ENCODE data around the gene ACSBG1. TPM values are rescaled to one million over a fixed set of nuclear protein-coding genes. Genes with fewer than 3 reads are reported as not detected.

ACSBG1 gene
- total and polyA plus RNA-seq, 2 of the 8 experiments (the other 6 are each of a cell fraction or from before 2014, with no cell fraction given) = 5.4 to 7.1 TPM

GRCh38 chr15:78261062-78261461 is 26.7 kb upstream of the ACSBG1 start:
- H2AFZ ChIP-seq (ENCODE audit: low read length) = no peak overlapping the region
- H3K18ac ChIP-seq (ENCODE audit: extremely low read depth, low read length) = no peak overlapping the region
- no peaks in the 10 kb centered on the region for H3K36me3 ChIP-seq (ENCODE audit: control insufficient read depth in 2 of 4, insufficient read depth in 4 of 4, low read length in 3 of 4)
- no peak overlapping the region for H3K14ac ChIP-seq (ENCODE audit: insufficient read length)
- no peak overlapping the region for H3K4ac ChIP-seq (replicated peaks; ENCODE audit: insufficient read length, low read depth, low read length)
- TF ChIP-seq TAF1 (IDR thresholded peaks at IDR 0.05; ENCODE audit: low read depth, low read length) (no peak), SIN3A (conservative IDR thresholded peaks at IDR 0.05 in 1 of 2, IDR thresholded peaks at IDR 0.05 in 1 of 2; ENCODE audit: low read depth in 1 of 2, low read length in 2 of 2) (no peak), SAP30 (IDR thresholded peaks at IDR 0.05; ENCODE audit: insufficient read depth, insufficient replicate concordance, low read length) (no peak), CBX8 (IDR thresholded peaks at IDR 0.05; ENCODE audit: borderline replicate concordance, low read depth, low read length) (no peak), EGR1 (IDR thresholded peaks at IDR 0.05; ENCODE audit: borderline replicate concordance, low read depth, low read length) (no peak), SUZ12 (IDR thresholded peaks at IDR 0.05; ENCODE audit: low read length) (no peak), POU5F1 (IDR thresholded peaks at IDR 0.05; ENCODE audit: low read depth, low read length) (no peak), ASH2L (IDR thresholded peaks at IDR 0.05; ENCODE audit: low read length) (no peak), GABPA (IDR thresholded peaks at IDR 0.05; ENCODE audit: borderline replicate concordance, insufficient read depth, low read length) (no peak), PHF8 (conservative IDR thresholded peaks at IDR 0.05; ENCODE audit: low read depth, low read length) (no peak)
- H4K8ac ChIP-seq (ENCODE audit: extremely low read depth, insufficient read depth, low read length) = no peak overlapping the region
- FAIRE-seq (no peak), DNase-seq (ENCODE audit: low read depth in 1 of 2, low spot score in 2 of 2) (no peak)
- H3K27me3 ChIP-seq (replicated peaks in 1 of 4; ENCODE audit: control insufficient read depth in 3 of 4, extremely low read depth in 1 of 4, insufficient read depth in 3 of 4, low read length in 3 of 4) = peaks cover 0 to 19% (median 10%) of the 10 kb centered on the region in 4 experiments; a peak in 4 of 7 replicates
- H3K79me1 ChIP-seq (ENCODE audit: low read depth, low read length) = no peaks in the 10 kb centered on the region
- no peak overlapping the region for H2AK5ac ChIP-seq (ENCODE audit: low read depth, low read length)
- 0 out of 7 replicates have a peak, but pooled peaks cover 0 to 3% (median 0%) of the 10 kb centered on the region in 4 experiments for H3K4me1 ChIP-seq (replicated peaks in 1 of 4; ENCODE audit: control insufficient read depth in 3 of 4, insufficient read depth in 4 of 4, low read length in 3 of 4)
- ChIA-PET POLR2A (ENCODE audit: partially characterized antibody) (no interaction called here), CTCF (ENCODE audit: partially characterized antibody) (interaction anchor here (1.2 to 7.7 kb wide), 2 partner anchors 20 to 65 kb away, joined by 3 to 48 read pairs; no protein-coding TSS in a partner anchor)
- H3K79me2 ChIP-seq (ENCODE audit: control insufficient read depth in 1 of 2, insufficient read depth in 2 of 2, low read length in 2 of 2) = no peaks in the 10 kb centered on the region
- no peak overlapping the region for H3K9ac ChIP-seq (replicated peaks in 1 of 4; ENCODE audit: extremely low read depth in 1 of 4, low read depth in 3 of 4, low read length in 3 of 4)
- H2BK120ac ChIP-seq (replicated peaks; ENCODE audit: low read depth, low read length) = no peak overlapping the region
- H3K23me2 ChIP-seq (ENCODE audit: low read depth, low read length) = no peaks in the 10 kb centered on the region; the same call in 1 of the 2 replicates
- H3K23ac ChIP-seq (ENCODE audit: insufficient read length) = no peak overlapping the region
- no peak overlapping the region for H2BK20ac ChIP-seq (ENCODE audit: low read length)
- WGBS, 2 experiments (ENCODE audit: extremely low coverage in 1 of 2, insufficient coverage in 1 of 2, insufficient read length in 1 of 2, insufficient replicate concordance in 2 of 2, low coverage in 1 of 2, low lambda C conversion rate in 2 of 2, missing lambda C conversion rate in 1 of 2) = 93% methylated on average over 3 of the region's 3 CpGs; no CpG with 5 or more reads in 1 of the 2 experiments
- no peak overlapping the region for H2BK15ac ChIP-seq (ENCODE audit: low read length)
- H3K27ac ChIP-seq (ENCODE audit: low read depth, low read length) = no peak overlapping the region
- no peaks in the 10 kb centered on the region for H4K20me1 ChIP-seq (replicated peaks in 1 of 2; ENCODE audit: control insufficient read depth in 1 of 2, insufficient read depth in 2 of 2, low read length in 2 of 2)
- no peak overlapping the region for H3K4me2 ChIP-seq (ENCODE audit: insufficient read depth in 1 of 2, low read depth in 2 of 2, low read length in 2 of 2)
- H3K9me3 ChIP-seq (ENCODE audit: insufficient read depth in 2 of 2, low read depth in 1 of 2, low read length in 1 of 2) = no peaks in the 10 kb centered on the region
- H4K5ac ChIP-seq (ENCODE audit: insufficient read length, low read depth, low read length) = no peak overlapping the region
- H3K4me3 ChIP-seq (ENCODE audit: extremely low read depth in 1 of 4, insufficient read depth in 2 of 4, low read depth in 3 of 4, low read length in 4 of 4) = no peak overlapping the region
- no peak overlapping the region for H3K56ac ChIP-seq (replicated peaks; ENCODE audit: insufficient read length, low read depth, low read length)
- no peak overlapping the region for H2BK12ac ChIP-seq (ENCODE audit: low read depth, low read length)
- no peak overlapping the region for H2BK5ac ChIP-seq (ENCODE audit: low read depth, low read length)
- H4K91ac ChIP-seq (replicated peaks; ENCODE audit: insufficient read length, low read length) = no peak overlapping the region

Measured in H1 (cell line).